Lung (tissue), 12 donors: ENCODE data around the gene ZNF750. TPM values are rescaled to one million over a fixed set of nuclear protein-coding genes. Genes with fewer than 3 reads are reported as not detected.

ENCODE experiments used
- ATAC-seq: fragments of 200-7000 bp; cut with Tn5 transposase; one replicate; pipeline ENCODE4 v1.9.1; 2020; ENCODE audit warnings: moderate number of reproducible peaks; ENCODE audit not compliant: insufficient read depth, low FRiP score
- DNase-seq, 3 donors: peaks; one replicate each; pipeline ENCODE4 v3.0.0-alpha.2; 2013 to 2017
- H3K27ac ChIP-seq, 2 donors: one replicate each; pipeline ENCODE4 v1.5.1; 2013; ENCODE audit warnings: mild to moderate bottlenecking in 2 of 2, moderate library complexity in 2 of 2, control low read depth in 1 of 2, inconsistent platforms in 1 of 2, low read depth in 1 of 2, low read length in 1 of 2
- H3K27me3 ChIP-seq, 3 donors: one replicate each; pipeline ENCODE4 v1.5.1; 2013; ENCODE audit warnings: low read length in 2 of 3; ENCODE audit not compliant: control insufficient read depth in 3 of 3, insufficient read depth in 3 of 3
- H3K36me3 ChIP-seq, 4 donors: one replicate each; pipeline ENCODE4 v1.5.1; 2013; ENCODE audit warnings: low read length in 4 of 4, mild to moderate bottlenecking in 1 of 4, moderate library complexity in 1 of 4; ENCODE audit not compliant: control insufficient read depth in 4 of 4, insufficient read depth in 4 of 4
- H3K4me1 ChIP-seq, 5 donors: one replicate each; pipeline ENCODE4 v1.5.1; 2013; ENCODE audit warnings: low read length in 5 of 5, mild to moderate bottlenecking in 2 of 5, moderate library complexity in 1 of 5; ENCODE audit not compliant: control insufficient read depth in 5 of 5, insufficient read depth in 5 of 5
- H3K4me3 ChIP-seq: one replicate; pipeline ENCODE4 v1.5.1; 2013; ENCODE audit warnings: mild to moderate bottlenecking, control low read depth, moderate library complexity
- H3K9ac ChIP-seq, 2 donors: one replicate each; pipeline ENCODE4 v1.5.1; 2013; ENCODE audit warnings: low read length in 2 of 2, control low read depth in 1 of 2; ENCODE audit not compliant: insufficient read depth in 1 of 2
- H3K9me3 ChIP-seq, 4 donors: one replicate each; pipeline ENCODE4 v1.5.1; 2013; ENCODE audit warnings: low read length in 3 of 4, mild to moderate bottlenecking in 1 of 4, moderate library complexity in 1 of 4; ENCODE audit not compliant: control insufficient read depth in 4 of 4, insufficient read depth in 3 of 4
- CTCF ChIP-seq: IDR thresholded peaks from 2 replicates; pipeline ENCODE4 v1.5.1; 2012; ENCODE audit warnings: mild to moderate bottlenecking; ENCODE audit errors: control extremely low read depth, extremely low read depth
- WGBS, 2 donors: extraction: QIAGEN DNeasy Blood & Tissue Kit; methylation state at CpG; one replicate each; pipeline ENCODE4 v1.1.7; 2013; 5-methylcytosine and 5-hydroxymethylcytosine counted together
- polyA plus RNA-seq, 2 donors: library from polyadenylated mRNA; stranded (reverse); fragments of 200-250 nt; gene quantifications; one replicate each; pipeline ENCODE4 v1.2.1, GENCODE V29; 2013
- total RNA-seq, 2 donors: library from RNA; depleted of rRNA in 1 of 2; stranded (reverse); fragments of >200 nt in 1 of 2; gene quantifications; one replicate each; pipeline ENCODE4 v1.2.1, GENCODE V29; 2014 to 2021
- donor health status: control.
- donor health status: control.
- donor health status: Bipolar disorder and iron deficiency.
- donor health status: healthy.
- donor health status: DM: yes; HTN: yes; CAD: no.

ZNF750 gene
- total and polyA plus RNA-seq, 4 donors: 1.3 to 4.4 (median 1.9) TPM

DNA sequence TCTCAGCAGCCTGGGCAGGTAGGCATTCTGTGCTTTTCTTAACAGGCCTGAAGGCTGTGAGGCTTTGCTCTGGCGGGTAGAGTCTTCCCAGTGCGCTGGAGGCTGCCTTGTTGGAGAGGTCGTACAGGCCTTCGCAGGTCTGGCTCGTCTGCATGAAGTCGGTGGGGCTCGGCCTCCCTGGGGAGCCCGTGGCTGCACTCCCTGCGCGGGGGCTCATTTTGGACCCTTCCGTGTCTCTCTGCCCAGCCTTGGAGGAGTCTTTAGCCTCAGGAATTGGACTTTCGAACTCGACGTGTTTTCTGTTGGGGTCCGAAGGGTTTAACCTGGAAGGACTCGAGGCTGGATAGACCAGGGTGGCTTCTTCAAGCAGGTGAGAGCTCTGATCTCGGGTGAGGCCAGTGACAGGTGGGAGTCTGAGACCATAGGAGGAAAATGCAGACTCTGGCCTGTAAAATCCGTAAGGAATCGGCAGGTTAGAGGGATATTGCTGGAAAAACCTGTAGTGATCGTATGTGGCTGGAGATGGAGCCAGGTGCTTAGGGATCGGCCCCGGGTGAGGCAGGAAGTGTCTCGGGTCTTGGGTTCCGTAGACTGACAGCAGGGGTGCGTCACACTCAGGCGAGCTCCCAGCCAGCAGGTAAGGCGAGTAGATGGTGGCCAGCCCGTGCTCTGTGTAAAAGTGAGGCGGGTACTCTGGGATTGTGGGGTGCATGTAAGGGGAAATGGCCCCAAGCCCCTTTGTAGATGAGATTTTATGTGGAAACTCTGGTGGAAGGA, 8.6 kb downstream of the ZNF750 start:
- H3K9me3 ChIP-seq: no peaks in the 10 kb centered on the region
- no peak overlapping the region for H3K9ac ChIP-seq
- ATAC-seq (no peak), DNase-seq (no peak)
- H3K4me1 ChIP-seq: peaks cover 0 to 10% (median 3%) of the 10 kb centered on the region in 5 donors
- no peak for TF ChIP-seq CTCF
- WGBS, 2 donors: 97 to 98% methylated on average over 29 of the region's 29 CpGs
- H3K27ac ChIP-seq: peak overlapping the region in 1 of 2 donors; percentile 39
- H3K27me3 ChIP-seq: no peaks in the 10 kb centered on the region
- no peak overlapping the region for H3K4me3 ChIP-seq
- peaks cover 0 to 14% (median 10%) of the 10 kb centered on the region in 4 donors for H3K36me3 ChIP-seq

DNA sequence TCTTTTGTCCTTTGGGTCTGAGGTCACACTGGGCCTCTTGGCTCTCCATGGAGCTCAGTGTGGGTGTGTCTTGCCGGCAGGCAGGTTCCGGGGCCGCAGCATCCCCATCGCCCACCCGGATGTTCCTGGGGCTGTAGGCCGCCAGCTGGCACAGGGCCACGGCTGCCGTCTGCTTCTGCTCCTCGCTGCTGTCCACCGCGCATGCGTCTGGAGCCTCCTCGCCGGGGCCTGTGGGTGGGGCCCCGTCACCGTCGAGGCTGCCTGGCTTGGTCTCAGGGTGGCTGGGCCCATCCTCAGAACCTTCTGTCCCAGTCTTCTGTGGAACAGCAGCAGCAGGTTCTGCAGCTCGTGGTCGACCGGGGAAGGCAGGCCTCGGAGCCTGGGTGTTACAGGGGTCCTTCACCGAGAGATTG, 9.6 kb downstream of the ZNF750 start:
- H3K4me3 ChIP-seq: no peak overlapping the region
- H3K27me3 ChIP-seq: no peaks in the 10 kb centered on the region
- no peak for TF ChIP-seq CTCF
- no peak overlapping the region for H3K9ac ChIP-seq
- H3K9me3 ChIP-seq: no peaks in the 10 kb centered on the region
- no peak for ATAC-seq
- DNase-seq: peak; percentile 80 to 87 (median 82)
- peaks cover 0 to 14% (median 10%) of the 10 kb centered on the region in 4 donors for H3K36me3 ChIP-seq
- H3K4me1 ChIP-seq: peaks cover 0 to 10% (median 3%) of the 10 kb centered on the region in 5 donors
- H3K27ac ChIP-seq: no peak overlapping the region
- WGBS, 2 donors: 67 to 73% methylated on average over 22 of the region's 22 CpGs

GRCh38 chr17:82828875-82829487, 10.8 kb downstream of the ZNF750 start:
- no peak for TF ChIP-seq CTCF
- DNase-seq: no peak

More at GRCh38 chr17:82828875-82829487, 10.8 kb downstream of the ZNF750 start:
- ATAC-seq: no peak
- 97 to 98% methylated on average over 26 of the region's 26 CpGs for WGBS, 2 donors
- H3K27ac ChIP-seq: no peak overlapping the region
- H3K9me3 ChIP-seq: no peaks in the 10 kb centered on the region
- peaks cover 0 to 10% (median 3%) of the 10 kb centered on the region in 5 donors for H3K4me1 ChIP-seq
- H3K36me3 ChIP-seq: peaks cover 0 to 14% (median 11%) of the 10 kb centered on the region in 4 donors
- H3K9ac ChIP-seq: no peak overlapping the region
- no peak overlapping the region for H3K4me3 ChIP-seq
- no peaks in the 10 kb centered on the region for H3K27me3 ChIP-seq
